Ramos (cell line): ENCODE results near the gene SEC22A.

ENCODE experiments used
- in situ Hi-C: fragments of 300-500 bp; cut with MboI; formaldehyde crosslinking; loops from one replicate; pipeline ENCODE4 v1.14.3; 2022; ENCODE audit warnings: low sequenced_read_pairs; ENCODE audit not compliant: unreplicated experiment

Gene SEC22A

DNA sequence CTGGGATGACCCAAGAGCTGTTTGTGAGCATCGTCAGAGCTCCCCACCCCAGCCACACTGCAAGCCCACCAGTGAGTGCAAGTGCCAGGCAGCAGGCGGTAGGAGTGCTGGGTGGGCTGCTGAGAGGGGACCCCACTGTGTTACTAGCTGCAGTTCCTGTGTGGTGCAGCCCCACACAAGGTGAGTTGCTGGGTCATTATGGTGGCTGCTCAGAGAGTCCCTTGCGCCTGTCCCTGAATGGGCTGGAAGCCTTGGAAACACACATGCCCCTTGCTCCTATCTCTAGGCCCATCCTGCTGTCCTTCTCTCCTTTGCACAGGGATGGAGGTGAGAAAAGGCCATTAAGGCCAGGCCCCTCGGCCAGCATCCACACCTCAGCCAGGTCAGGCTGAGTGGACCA, 83.7 kb downstream of the SEC22A start:
- in situ Hi-C loops, result no loop called here

DNA sequence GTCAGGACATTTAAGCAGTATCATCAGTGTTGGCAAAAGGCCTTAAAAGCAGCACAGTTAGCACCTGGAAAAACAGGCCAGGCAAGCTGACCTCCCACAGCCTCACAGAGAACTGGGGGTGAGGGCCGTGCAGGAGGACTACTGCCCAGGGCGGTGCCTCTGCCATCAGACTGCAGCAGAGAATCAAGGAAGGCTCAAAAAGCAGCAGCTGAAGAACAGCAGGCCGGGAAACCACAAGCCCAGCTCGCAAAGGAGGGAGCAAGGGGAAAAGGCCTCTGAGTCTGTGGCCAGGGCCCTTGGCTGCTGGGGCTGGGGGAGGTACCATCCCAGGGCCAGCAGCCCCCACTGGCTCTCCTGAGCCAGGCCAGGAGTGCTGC, 84.2 kb downstream of the SEC22A start:
- in situ Hi-C loops, result no loop called here

DNA sequence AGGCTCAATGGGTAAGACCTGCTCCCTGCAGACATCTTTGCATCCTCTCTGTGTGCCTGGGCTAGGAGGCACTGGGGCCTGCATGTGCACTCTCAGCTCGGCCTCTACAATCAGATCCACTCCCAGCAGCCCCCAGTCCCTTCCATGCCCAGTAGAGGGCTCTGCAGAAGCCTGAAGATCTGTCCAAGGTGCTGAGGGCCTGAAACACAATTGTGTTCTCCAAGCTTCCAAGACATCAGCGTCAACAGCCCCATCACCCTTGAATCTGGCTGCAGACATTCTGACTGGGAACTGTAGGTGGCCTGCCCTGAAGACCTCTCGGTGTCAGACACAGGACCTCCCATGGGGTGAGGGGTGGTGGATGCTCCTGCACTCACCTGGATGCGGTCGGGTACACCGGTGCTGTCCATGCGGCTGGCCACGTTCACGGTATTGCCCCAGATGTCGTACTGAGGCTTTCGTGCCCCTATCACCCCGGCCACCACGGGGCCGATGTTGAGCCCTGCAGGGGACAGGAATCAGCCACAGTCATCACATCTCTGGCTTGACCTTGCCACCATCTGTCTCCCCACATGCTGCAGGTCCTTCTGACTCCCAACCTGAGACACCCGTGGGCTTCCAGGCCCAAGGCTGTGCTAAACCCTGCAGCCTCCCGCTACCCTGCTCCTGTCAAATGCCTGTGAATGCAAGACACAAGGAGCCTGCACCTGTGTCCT, 84.7 kb downstream of the SEC22A start:
- in situ Hi-C loops, result no loop called here

DNA sequence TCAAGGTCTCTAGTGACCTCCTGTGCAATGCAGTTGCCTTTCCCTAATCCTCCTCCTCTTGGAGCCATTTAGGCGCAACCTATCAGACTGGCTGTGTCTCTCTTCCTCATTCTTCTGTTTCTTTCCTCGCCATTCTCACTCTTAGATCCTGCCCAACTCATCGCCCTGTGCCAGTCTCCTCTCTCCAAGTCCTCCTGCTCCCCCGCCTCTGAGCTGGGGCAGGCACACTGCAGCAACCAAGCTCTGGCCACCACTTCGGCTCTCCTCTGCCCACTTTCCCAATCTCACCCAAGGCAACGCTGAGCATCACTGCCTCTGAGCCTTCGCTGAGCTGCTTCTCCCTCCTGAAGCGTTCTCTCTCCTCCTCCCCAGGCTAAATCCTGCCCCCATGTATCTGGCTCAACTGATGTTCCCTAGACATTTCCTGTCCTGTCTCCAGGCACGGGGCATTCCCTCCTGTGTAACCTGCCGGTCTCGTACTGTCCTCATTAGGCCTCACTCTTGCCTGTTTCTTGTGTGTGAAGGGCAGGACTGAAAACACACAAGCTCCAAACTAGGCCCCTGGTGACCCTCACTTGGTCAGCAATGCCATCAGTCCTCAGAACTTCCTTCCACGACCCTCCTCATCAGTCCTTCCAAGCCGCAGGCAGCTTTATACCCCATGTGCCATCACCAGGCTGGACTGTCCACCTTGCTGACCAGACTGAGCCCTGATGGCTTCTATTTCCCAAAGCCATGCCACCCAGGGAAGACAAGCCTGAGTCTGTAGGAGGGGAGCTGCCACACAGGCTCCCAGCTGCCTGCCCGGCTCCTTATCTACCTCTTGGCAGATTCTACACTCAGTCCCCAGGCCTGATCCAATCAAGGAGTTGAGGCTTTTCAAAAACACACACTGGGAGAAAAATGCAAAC, 85.6 kb downstream of the SEC22A start:
- in situ Hi-C loops, result no loop called here

DNA sequence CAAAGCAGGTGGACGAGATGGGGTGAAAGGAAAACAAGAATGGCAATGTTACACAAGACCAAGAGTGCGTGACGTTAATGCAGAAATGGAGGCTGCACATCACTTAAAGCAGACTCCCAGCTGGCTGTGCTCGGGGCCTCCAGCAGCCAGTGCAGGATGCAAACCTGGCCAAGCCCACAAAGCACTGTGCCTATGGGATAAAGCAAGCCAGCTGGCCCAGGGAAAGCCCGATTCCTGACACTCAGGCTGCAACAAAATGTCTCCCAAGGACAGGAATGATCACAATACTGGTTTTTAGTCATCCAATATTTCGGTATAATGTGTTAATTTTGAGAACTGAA, 86.2 kb downstream of the SEC22A start:
- in situ Hi-C loops, result no loop called here

DNA sequence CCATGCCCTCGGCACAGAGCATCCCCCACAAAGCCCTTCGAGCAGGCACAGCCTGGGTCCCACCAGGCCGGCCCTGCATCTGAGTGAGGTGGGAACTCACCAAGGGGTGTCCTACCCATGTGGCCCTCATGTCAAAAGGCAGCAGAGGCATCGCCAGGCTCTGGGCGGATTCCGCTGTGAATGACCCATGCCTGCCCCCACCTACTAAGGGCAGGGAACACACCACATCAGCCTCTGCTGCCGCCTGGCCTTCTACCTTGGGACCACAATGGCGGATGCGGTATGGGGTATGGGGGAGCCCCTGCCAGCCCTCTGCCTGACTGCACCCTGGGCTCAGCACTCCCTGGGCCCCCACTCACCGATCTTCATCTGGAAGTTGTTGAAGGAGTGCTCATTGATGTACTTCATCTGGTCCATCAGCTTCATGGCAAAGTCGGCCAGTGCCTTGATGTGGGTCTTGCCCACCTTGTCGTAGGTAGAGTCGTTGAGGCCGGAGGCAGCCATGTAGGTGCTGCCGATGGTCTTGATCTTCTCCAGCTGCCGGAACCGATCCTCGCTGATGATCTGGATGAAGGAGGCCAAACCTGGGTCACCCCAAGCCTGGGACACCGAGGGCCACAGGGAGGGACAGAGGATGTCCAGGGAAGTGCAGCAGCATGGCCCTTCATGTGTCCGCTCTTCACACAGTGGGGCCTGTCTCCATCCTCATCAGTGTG, 87.8 kb downstream of the SEC22A start:
- in situ Hi-C loops, result no loop called here

DNA sequence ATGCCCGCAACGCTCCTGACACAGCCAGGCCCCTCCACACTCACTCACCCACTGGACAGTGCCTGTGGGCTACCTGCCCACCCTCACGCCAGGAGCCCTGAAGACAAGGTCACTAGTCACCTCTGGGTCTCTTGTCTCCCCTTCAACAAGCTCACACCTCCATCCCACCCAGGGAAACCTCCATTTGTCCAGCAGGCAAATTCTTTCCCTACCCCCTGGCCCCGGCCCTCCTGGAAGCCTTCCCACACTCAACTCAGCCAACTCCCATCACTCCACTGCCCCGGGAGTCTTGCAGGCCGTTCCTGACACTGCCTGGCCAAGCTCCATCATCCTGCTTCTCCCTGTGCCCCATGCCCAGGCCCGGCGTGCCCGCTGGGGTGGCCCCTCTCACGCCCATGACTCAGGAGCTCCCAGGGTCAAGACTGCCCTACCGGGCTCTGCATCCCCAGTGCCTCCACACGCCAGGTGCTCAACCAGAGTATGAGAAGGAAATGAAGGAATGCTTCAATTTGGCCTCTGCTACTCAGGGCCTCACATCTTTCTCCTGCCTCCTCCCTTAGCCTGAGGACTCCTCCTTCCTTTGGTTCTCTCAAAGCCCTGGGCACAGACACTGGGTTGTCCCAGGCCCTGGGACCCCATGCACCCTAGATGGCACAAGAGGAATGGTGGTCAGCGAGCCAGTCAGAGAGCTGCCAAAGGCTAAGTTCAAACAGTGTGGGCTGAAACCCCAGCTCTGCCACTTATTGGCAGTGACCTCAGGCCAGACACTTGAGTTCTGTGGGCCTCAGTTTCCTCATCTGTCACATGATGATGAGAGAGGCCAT, 88.6 kb downstream of the SEC22A start:
- in situ Hi-C loops, result no loop called here

DNA sequence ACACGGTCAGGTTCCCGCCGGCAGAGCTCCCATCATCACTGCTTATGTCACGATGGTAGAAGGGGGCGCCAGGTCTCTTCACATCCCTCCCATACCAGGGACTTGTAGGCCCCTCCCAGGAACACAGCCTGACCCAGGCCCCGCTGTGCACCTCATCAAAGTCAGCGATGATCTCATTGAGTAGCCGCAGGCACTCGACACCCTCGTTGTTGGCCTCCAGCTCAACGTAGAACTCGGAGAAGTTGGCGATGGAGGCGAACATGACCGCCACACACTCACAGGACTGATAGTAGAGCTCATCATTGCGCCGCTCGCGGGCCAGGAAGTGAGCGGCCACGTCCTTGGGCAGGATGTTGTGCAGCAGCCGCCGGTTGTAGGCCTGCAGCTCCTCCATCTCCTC, 89.2 kb downstream of the SEC22A start:
- in situ Hi-C loops, result no loop called here

DNA sequence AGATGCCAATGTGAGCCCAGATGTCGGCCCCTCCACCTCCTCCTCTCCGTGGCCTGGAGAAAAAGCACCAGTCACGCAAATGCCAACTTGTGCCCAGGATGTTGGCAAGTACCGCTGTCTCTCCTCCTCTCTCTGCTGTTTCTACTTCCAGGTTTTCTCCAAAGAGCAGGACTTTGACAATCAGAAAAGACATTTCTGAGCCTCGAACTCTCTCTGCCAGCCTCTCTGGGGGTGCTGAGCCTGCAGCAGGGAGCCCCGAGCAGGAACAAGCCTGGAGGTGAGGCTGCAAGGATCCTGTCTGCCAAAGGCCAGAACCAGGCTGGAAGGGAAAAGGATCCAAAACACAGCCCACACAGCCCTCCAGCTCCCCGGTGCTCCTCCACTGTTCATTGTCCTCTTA, 89.7 kb downstream of the SEC22A start:
- in situ Hi-C loops, result no loop called here

DNA sequence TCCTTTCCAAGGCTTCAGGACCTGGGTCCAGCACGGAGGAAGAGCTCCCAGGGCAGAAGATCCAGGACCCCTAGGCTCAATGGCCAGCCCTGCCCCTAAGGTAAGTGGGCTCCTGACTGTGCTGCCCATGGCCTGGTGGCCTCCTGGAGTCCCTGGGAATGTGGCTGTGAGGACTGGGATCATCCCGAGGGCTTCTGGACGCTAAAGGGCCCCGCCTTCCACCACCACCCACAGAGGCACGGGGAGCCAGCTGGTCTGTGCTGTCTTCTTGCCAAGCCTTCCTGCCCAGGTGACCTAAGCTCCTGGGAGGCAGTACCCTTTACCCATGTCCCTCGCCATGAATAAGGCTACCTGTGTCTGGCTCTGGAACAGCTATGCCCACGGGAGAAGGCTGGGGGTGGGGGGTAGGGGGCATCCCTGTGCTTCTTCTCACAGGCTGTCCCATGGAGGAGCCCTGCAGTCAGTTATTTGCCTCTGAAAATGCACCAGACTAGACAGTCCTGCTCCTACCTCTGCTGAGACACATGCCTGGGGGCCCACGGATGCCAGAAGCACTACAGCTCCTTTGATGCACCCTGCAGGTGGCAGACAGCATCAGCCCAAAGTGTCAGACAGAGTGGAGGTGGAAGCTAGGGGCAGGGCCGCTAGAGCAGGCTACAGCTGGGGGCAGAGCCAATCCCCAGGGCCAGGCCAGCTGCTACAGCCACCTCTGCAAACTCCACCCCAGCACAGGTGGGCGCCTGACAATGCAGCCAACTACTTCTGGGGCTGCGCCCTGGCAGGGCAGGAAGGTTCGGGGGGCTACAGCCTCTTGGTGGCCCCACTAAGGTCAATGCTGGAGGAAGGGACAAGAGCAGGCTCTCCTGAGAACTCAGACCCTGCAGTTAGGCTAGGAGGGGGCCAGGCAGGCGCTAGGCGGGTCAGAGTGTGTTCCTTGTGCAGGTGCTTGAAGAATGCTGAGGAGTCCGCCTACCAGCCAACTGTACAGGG, 90.9 kb downstream of the SEC22A start:
- in situ Hi-C loops, result no loop called here

DNA sequence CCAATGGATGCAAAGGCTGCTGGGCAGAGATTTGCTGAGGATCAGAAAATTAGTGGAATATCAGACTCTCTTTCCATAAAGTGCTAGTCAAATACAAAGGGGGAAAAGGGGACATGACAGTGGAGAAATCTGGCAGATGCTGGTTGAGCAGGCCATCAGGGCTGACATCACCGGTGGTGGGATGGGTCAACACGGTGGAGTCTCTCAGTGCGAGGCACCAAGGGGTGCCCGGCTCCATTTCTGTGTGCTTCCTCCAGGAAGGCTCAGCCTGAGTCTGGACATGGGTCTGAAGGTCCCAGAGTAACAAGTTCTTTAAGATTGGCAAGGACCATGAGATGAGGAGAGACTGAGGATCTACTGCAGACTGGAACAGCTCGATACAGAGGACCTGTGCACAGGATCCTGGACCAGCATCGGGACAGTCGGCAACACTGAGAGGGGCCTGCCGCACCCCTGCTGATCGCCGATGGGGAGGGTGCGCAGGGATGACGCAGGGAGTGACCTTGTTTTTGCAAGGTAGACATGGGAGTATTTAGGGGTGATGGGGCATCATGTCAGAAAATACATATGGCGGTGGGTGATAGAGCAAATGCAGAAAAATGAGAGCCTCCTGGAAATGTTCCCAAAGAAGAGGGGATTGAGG, 92.7 kb downstream of the SEC22A start:
- in situ Hi-C loops, result no loop called here

DNA sequence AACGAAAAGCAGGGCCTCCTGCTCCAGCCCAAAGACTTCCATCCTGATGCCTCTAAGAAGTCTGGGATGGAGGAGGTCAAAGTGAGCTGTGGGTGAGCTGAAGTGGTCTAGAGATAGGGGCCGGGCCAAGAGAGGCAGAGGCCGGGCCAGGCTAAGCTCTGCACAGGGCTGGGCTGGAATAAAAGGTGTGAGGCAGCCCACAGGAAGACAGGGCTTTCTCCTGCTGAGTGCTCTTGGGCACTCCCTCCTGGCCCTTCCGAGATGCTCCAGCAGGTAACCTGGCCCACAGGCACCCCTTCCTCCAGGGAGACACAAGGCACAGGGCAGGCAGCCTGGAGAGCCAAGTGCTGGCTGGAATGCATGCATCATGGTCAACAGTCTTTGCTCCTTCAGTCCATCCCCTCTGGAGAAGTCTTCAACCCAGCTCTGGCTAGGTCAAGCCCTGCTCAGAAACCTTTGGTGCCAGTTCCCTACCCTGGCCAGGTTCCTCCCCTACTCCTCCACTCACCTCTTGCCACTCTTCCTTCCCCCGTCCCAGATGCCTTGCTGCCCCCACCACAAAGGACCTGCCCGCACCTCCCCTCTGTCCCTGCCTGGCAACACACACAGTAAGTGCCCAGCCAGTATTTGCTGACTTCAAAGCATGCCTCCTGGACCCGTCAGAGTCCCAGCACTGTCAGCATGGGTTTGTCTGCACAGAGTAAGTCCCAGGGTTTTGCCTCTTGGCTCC, 93.6 kb downstream of the SEC22A start:
- in situ Hi-C loops, result no loop called here

DNA sequence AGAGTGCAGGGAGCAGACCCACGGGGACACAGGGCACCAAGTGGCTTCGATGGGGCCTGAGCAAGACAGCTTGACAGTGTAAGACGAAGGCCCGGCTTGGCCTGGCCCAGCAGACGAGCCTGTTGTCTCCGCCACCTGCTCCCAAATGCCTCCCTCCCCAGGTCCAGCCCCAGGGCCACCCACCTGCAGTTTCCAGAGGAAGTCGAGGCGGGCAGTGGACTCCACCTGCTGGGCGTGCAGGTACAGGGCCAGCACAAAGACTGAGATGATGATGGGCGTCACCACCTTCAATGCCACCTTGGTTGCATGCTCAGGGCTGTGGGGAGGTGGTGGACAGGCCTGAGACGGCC, 94.1 kb downstream of the SEC22A start:
- in situ Hi-C loops, result no loop called here

DNA sequence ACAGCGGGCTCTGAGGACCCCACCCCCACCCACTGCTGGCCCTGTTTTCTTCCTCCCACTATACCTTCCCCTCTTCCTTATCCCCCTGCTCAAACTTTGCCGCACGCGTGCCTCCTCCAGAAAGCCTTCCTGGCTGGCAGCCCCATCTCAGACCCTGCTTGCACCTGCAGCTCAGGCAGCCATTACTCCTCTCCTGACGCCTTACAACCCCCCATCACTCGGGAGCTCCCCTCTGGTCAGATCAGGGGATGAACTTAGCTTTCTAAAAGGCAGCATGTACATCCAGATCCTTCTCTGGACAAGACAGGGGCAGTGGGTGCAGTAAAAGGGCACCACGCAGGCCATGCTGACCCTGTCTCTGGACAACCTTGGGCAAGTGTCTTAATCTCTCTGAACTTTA, 94.5 kb downstream of the SEC22A start:
- in situ Hi-C loops, result no loop called here

DNA sequence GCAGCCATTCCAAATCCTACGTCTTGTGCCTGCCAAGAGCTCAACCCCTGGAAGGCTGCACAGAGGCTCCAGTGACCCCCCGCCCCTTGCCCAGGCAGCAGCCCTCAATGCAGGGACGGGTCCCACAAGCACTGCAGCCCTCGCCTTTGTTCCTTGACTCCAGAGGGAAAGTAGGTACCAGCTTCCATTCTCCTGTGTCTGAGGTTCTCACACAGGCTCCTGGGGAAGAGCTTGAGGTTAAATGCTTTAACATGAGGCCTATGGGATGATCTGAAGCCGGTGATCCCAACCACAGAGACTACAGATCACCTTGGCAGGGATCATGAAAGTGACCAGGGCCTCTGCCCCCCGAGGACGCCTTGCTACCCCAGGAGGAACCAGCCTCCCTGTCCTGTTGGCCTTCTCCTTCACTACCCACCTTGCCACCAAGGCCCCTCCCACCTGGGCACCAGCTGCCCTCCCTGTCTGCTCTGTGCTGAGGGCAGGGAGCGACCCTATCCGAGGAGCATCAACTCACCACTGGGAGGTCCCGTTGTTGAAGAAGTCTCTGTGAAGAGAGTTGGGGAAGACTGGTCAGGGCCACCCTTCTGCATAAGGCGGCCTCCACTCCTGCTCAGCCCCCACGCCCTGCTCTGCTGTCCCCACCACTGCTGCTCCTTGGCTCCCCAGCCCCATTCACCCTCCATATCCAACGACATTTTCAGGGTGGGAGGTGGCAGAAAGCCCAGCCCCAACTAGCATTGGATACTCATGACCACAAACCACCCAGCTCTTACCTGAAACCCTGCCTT, 95.3 kb downstream of the SEC22A start:
- in situ Hi-C loops, result no loop called here

DNA sequence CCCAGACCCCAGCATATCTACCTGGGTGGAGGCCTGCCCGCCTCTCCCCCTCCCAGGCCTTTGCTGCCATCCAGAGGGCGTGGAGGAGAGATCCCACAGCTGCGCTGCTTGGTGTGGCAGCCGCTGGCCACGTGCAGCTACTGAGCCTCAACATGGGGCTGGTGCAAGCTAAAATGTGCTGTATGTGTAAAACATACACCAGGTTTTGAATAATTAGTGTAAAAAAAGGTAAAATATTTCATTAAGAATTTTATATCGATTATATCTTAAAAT, 95.8 kb downstream of the SEC22A start:
- in situ Hi-C loops, result no loop called here

DNA sequence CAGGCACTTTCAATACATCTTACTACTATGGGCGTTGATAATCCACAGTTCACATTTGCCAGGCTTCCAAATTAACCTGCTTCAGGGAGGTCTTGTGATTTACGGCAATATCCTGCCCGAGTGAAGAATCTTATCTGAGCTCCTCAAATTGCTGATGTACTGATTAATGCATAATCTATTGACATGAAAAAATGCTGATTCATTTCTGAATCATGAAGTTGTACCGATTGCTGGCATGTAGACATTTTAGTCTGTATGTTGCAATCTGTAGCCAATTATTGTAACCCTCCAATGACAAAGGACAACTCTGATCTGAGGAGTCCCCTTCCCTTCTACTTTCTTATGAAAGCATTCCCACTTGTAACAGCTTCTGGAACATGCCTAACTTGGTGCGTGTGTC, 97.2 kb downstream of the SEC22A start:
- in situ Hi-C loops, result no loop called here

DNA sequence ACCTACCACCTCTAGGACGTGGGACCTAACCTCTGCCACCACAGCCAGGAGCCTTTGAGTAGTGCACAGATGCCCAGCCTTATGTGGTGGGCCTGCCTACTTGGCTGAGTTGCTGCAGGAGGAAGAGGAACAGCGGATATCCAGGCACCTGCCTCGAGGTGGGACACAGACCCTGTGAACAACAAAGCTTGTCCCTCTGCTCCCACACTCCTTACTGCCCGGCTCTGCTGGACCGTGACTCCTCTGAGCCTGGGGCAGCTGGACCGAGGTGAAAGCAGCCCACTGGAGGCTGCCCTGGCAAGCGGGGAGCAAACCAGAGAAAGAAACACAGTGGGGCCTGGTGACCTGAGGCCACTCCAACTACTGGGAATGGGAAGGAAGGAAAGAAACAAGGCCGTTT, 97.8 kb downstream of the SEC22A start:
- in situ Hi-C loops, result no loop called here
